ENCODE measurements around the gene RETSAT.

GRCh38 chr2:85395912-85396475, 41.7 kb upstream of the RETSAT start:
- TF ChIP-seq CTCF (conservative IDR thresholded peaks at IDR 0.05; ENCODE audit: low read depth, low read length) (no peak), EZH2 (IDR thresholded peaks at IDR 0.05; ENCODE audit: borderline replicate concordance, low read depth, low read length, poor library complexity, severe bottlenecking) (no peak)

Measured in A673 (cell line).